Loucy (cell line): Measurements from ENCODE around the gene SPRY4.

Experiments
- H2AFZ ChIP-seq: fragments of 200-600 bp; sonication (generic); 2 replicates; pipeline ENCODE4 v1.6.0; 2016; ENCODE audit warnings: antibody characterized with exemption, mild to moderate bottlenecking, low read length, moderate library complexity
- H3F3A ChIP-seq: fragments of 200-600 bp; 2 replicates; pipeline ENCODE4 v1.6.0; 2016; ENCODE audit warnings: antibody characterized with exemption, low read depth, mild to moderate bottlenecking
- H3K27me3 ChIP-seq: fragments of 200-600 bp; sonication (generic); 2 replicates; pipeline ENCODE4 v1.6.1; 2014; ENCODE audit warnings: low read length, mild to moderate bottlenecking; ENCODE audit not compliant: insufficient read depth, poor library complexity, severe bottlenecking
- H3K36me3 ChIP-seq: fragments of 200-600 bp; sonication (generic); 2 replicates; pipeline ENCODE4 v1.6.1; 2016; ENCODE audit warnings: low read length; ENCODE audit not compliant: insufficient read depth
- H3K4me1 ChIP-seq: fragments of 200-600 bp; sonication (generic); 2 replicates; pipeline ENCODE4 v1.5.1; 2014; ENCODE audit warnings: low read length, mild to moderate bottlenecking; ENCODE audit not compliant: insufficient read depth, poor library complexity, severe bottlenecking
- H3K4me2 ChIP-seq: fragments of 200-600 bp; sonication (generic); 2 replicates; pipeline ENCODE4 v1.6.0; 2014; ENCODE audit warnings: antibody characterized with exemption, low read length, low read depth, mild to moderate bottlenecking; ENCODE audit not compliant: poor library complexity, severe bottlenecking
- H3K4me3 ChIP-seq: fragments of 200-600 bp; sonication (generic); 2 replicates; pipeline ENCODE4 v1.5.1; 2014; ENCODE audit warnings: low read length, mild to moderate bottlenecking, mixed read lengths; ENCODE audit not compliant: poor library complexity, severe bottlenecking
- H3K79me2 ChIP-seq: fragments of 200-600 bp; sonication (generic); 2 replicates; pipeline ENCODE4 v1.6.1; 2014; ENCODE audit warnings: low read length; ENCODE audit not compliant: insufficient read depth
- H3K9ac ChIP-seq: fragments of 200-600 bp; sonication (generic); 2 replicates; pipeline ENCODE4 v1.6.0; 2014; ENCODE audit warnings: mild to moderate bottlenecking, low read depth, low read length, moderate library complexity; ENCODE audit not compliant: poor library complexity, severe bottlenecking
- H3K9me2 ChIP-seq: fragments of 200-600 bp; sonication (generic); replicated peaks from 2 replicates; pipeline ENCODE4 v1.6.1; 2016; ENCODE audit warnings: low read depth, low read length, mixed read lengths
- H3K9me3 ChIP-seq: fragments of 200-600 bp; sonication (generic); 2 replicates; pipeline ENCODE4 v1.6.1; 2014; ENCODE audit warnings: mild to moderate bottlenecking, antibody characterized with exemption, low read length, low read depth; ENCODE audit not compliant: insufficient read depth
- H4K20me1 ChIP-seq: fragments of 200-600 bp; sonication (generic); 2 replicates; pipeline ENCODE4 v1.6.0; 2014; ENCODE audit warnings: antibody characterized with exemption, low read length, mild to moderate bottlenecking; ENCODE audit not compliant: insufficient read depth, poor library complexity, severe bottlenecking
- EZH2phosphoT487 ChIP-seq: fragments of 200-600 bp; IDR thresholded peaks from 2 replicates; pipeline ENCODE4 v1.6.1; 2018; ENCODE audit warnings: antibody characterized with exemption, mild to moderate bottlenecking, moderate library complexity, borderline replicate concordance
- TF ChIP-seq, protein P1 (sequence below): fragments of 200-600 bp; sonication (generic); conservative IDR thresholded peaks from 2 replicates; pipeline ENCODE4 v1.5.1; 2014; ENCODE audit warnings: mild to moderate bottlenecking, antibody characterized with exemption, low read length

SPRY4 gene

DNA sequence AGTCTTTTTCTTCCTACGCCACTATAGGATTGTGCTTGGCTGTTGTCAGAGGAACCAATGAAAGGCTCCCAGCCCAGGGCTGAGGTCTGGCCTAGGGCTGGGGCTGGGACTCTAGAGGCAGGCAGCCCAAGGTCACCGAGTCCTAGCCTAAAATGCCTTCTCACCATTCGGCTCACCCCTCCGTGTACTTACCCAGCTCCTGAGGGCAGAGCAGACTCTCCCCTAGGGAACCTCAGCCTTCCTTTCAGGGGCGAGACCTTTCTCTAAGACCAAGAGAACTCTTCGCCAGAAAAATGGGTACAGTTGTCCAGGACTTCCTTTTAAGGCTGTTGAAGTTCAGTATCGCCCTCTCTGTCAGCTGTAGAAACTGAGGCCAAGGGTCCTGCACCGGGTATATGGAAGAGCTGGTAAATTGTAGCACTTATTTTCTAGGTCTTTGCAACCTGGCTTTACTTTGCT lies 1.7 kb upstream of the SPRY4 start:
- peaks cover 55% of the 10 kb centered on the region for H3K27me3 ChIP-seq
- no peaks in the 10 kb centered on the region for H4K20me1 ChIP-seq
- H3K4me1 ChIP-seq, result no peaks in the 10 kb centered on the region
- no peak overlapping the region for H3K9ac ChIP-seq
- H3K79me2 ChIP-seq, result no peaks in the 10 kb centered on the region
- H3K9me2 ChIP-seq, result no peaks in the 10 kb centered on the region
- TF ChIP-seq, protein P1, sequence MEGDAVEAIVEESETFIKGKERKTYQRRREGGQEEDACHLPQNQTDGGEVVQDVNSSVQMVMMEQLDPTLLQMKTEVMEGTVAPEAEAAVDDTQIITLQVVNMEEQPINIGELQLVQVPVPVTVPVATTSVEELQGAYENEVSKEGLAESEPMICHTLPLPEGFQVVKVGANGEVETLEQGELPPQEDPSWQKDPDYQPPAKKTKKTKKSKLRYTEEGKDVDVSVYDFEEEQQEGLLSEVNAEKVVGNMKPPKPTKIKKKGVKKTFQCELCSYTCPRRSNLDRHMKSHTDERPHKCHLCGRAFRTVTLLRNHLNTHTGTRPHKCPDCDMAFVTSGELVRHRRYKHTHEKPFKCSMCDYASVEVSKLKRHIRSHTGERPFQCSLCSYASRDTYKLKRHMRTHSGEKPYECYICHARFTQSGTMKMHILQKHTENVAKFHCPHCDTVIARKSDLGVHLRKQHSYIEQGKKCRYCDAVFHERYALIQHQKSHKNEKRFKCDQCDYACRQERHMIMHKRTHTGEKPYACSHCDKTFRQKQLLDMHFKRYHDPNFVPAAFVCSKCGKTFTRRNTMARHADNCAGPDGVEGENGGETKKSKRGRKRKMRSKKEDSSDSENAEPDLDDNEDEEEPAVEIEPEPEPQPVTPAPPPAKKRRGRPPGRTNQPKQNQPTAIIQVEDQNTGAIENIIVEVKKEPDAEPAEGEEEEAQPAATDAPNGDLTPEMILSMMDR, result no peak
- no peak for TF ChIP-seq EZH2phosphoT487
- H3K9me3 ChIP-seq, result no peaks in the 10 kb centered on the region
- H3K36me3 ChIP-seq, result no peaks in the 10 kb centered on the region
- no peaks in the 10 kb centered on the region for H3F3A ChIP-seq
- H3K4me3 ChIP-seq, result no peak overlapping the region
- H3K4me2 ChIP-seq, result no peak overlapping the region
- H2AFZ ChIP-seq, result no peak overlapping the region

DNA sequence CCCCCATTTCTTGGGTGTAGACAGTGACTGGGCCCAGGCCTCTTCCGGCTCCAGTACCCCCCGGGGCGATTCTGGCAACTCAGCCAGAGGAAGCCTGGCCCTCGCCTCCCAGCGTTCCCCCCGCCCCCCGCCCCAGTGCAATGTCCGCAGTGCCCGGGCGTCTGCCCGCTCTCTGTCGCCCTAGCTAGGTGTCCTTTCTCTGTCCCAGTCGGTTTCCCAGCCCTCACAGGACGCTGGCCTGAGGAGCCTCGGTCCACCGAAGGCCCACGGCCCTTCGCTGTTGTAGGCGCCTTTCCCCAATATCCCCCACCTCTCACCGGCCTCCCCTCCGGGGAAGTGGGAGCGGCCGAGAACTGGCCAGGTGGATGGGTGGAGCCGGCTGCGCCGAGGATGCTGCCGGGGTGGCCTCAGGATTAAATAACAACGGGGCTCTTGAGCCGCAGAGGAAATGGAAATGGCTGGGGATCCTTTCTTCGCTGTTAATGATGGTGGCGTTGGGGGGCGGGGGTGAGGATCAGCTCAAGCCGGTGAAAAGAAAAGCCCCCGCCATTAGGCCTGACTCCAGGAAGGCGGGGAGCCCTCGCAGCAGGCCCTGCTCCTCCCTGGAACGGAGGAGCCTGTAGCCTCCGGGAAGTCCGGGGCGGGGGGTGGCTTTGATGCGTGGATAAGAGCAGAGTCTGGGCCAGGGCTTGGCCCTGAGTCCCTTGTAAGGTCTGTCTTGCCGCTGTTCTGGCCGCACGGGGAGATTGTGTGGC lies 1.1 kb upstream of the SPRY4 start:
- H3K9me3 ChIP-seq, result no peaks in the 10 kb centered on the region
- H4K20me1 ChIP-seq, result no peaks in the 10 kb centered on the region
- H3K9me2 ChIP-seq, result no peaks in the 10 kb centered on the region
- no peak overlapping the region for H3K4me2 ChIP-seq
- no peak overlapping the region for H2AFZ ChIP-seq
- H3F3A ChIP-seq, result no peaks in the 10 kb centered on the region
- no peak overlapping the region for H3K9ac ChIP-seq
- H3K79me2 ChIP-seq, result no peaks in the 10 kb centered on the region
- TF ChIP-seq EZH2phosphoT487, result no peak
- TF ChIP-seq, protein P1, result no peak
- H3K4me3 ChIP-seq, result no peak overlapping the region
- peaks cover 1% of the 10 kb centered on the region for H3K4me1 ChIP-seq
- H3K27me3 ChIP-seq, result peaks cover 56% of the 10 kb centered on the region
- H3K36me3 ChIP-seq, result no peaks in the 10 kb centered on the region

- peak overlapping the region; percentile 63 for H3K4me2 ChIP-seq
- H3K4me3 ChIP-seq, result peak overlapping the region; percentile 28
- H4K20me1 ChIP-seq, result no peaks in the 10 kb centered on the region
- peaks cover 12% of the 10 kb centered on the region for H3K4me1 ChIP-seq
- peaks cover 56% of the 10 kb centered on the region for H3K27me3 ChIP-seq
- H3K79me2 ChIP-seq, result no peaks in the 10 kb centered on the region
- H3K9ac ChIP-seq, result no peak overlapping the region
- no peaks in the 10 kb centered on the region for H3K9me2 ChIP-seq
- no peak for TF ChIP-seq EZH2phosphoT487
- TF ChIP-seq, protein P1, result no peak
- no peaks in the 10 kb centered on the region for H3K36me3 ChIP-seq
- H3F3A ChIP-seq, result no peaks in the 10 kb centered on the region
- H3K9me3 ChIP-seq, result no peaks in the 10 kb centered on the region
- no peak overlapping the region for H2AFZ ChIP-seq
Observed at GRCh38 chr5:142324136-142324870, 518 bp downstream of the SPRY4 start.
